Karpas-422 (cell line): ENCODE data around the gene ITPR1. TPM values are rescaled to one million over a fixed set of nuclear protein-coding genes. Genes with fewer than 3 reads are reported as not detected.

Experiments
- DNase-seq: peaks from one replicate; pipeline ENCODE4 v3.0.0-alpha.2; 2015
- H2AFZ ChIP-seq: fragments of 200-600 bp; sonication (generic); 2 replicates; pipeline ENCODE4 v1.6.1; 2014; ENCODE audit warnings: antibody characterized with exemption, low read length, mixed read lengths
- H3K27ac ChIP-seq: fragments of 200-600 bp; sonication (generic); 2 replicates; pipeline ENCODE4 v1.5.1; 2014; ENCODE audit warnings: mild to moderate bottlenecking, low read length, moderate library complexity
- H3K27me3 ChIP-seq: fragments of 200-600 bp; sonication (generic); 2 replicates; pipeline ENCODE4 v1.6.1; 2014; ENCODE audit warnings: low read length, mixed read lengths
- H3K36me3 ChIP-seq: fragments of 200-600 bp; sonication (generic); 2 replicates; pipeline ENCODE4 v1.6.1; 2014; ENCODE audit warnings: low read length, mixed read lengths; ENCODE audit not compliant: insufficient read depth
- H3K4me1 ChIP-seq: fragments of 200-600 bp; sonication (generic); 2 replicates; pipeline ENCODE4 v1.6.1; 2014; ENCODE audit warnings: mild to moderate bottlenecking, low read length, mixed read lengths
- H3K4me2 ChIP-seq: fragments of 200-600 bp; sonication (generic); 2 replicates; pipeline ENCODE4 v1.6.1; 2014; ENCODE audit warnings: low read length, low read depth, mild to moderate bottlenecking; ENCODE audit not compliant: poor library complexity, severe bottlenecking
- H3K4me3 ChIP-seq: fragments of 200-600 bp; sonication (generic); 2 replicates; pipeline ENCODE4 v1.5.1; 2014; ENCODE audit warnings: mild to moderate bottlenecking, antibody characterized with exemption, low read length, mixed read lengths
- H3K79me2 ChIP-seq: fragments of 200-600 bp; sonication (generic); 2 replicates; pipeline ENCODE4 v1.6.1; 2014; ENCODE audit warnings: mild to moderate bottlenecking, low read length, mixed read lengths
- H3K9ac ChIP-seq: fragments of 200-600 bp; sonication (generic); 2 replicates; pipeline ENCODE4 v1.6.0; 2014; ENCODE audit warnings: low read length
- H3K9me2 ChIP-seq: fragments of 200-600 bp; sonication (generic), shearing (Covaris generic); replicated peaks from 2 replicates; pipeline ENCODE4 v1.6.0; 2014; ENCODE audit warnings: mild to moderate bottlenecking, low read length, moderate library complexity; ENCODE audit not compliant: insufficient read depth
- H3K9me3 ChIP-seq: fragments of 300-700, 200-600 bp; sonication (generic); 2 replicates; pipeline ENCODE4 v1.6.1; 2014; ENCODE audit warnings: low read length, mixed read lengths
- H4K20me1 ChIP-seq: fragments of 200-600 bp; sonication (generic); 2 replicates; pipeline ENCODE4 v1.6.1; 2014; ENCODE audit warnings: mild to moderate bottlenecking, antibody characterized with exemption, low read length, low read depth; ENCODE audit not compliant: insufficient read depth
- total RNA-seq: library from RNA; depleted of rRNA; stranded (reverse); fragments of >200 nt; shearing (Covaris generic); gene quantifications from 2 replicates; pipeline ENCODE4 v1.2.3, GENCODE V29; 2014; ENCODE audit warnings: low replicate concordance

Gene ITPR1
- total RNA-seq, 1 experiment from 2014 or later, result 18.2 TPM

DNA sequence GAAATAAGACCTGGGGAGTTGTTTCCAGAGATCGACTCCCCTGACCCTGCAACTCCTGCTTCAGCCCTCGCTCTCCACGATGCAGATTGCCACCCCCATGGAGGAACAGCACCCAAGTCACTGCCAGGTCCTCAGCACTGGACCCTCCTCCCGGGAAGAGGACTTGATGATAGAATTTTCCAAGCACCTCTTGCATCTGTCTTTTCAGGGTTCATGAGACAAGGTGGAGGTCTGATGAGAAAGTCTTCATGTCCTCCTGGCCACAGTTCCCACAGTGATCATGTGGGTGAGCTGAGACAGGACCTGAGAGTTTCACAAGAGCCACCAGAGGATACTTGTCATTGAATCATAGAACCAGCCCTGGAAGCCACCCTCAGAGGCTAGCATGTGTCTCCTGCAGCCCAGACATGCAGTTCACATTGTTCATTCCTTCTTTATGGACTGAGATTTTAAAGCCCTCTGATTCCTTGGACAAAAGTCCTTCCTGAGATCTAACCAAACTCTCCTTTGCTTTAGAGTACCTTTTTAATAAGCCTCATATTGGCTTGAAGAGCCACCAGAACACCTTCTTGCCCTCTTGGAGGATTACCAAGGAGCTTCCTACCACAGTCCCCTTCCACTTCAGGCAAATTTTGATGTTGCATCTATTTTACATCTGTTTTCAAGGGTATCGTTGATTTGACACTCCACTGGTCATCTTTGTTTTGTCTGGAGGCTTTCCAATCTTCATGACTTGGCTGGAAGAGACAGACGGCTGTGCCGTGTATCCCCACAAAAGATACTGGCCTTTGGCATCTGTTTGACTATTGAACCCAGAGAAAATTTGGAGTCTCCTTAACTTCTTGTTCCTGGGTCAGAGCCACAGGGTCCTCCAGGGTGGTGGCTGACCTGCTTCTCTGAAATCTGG is 261.3 kb downstream of the ITPR1 start:
- no peaks in the 10 kb centered on the region for H3K9me2 ChIP-seq
- no peak overlapping the region for H2AFZ ChIP-seq
- no peak overlapping the region for H3K27ac ChIP-seq
- no peaks in the 10 kb centered on the region for H4K20me1 ChIP-seq
- no peaks in the 10 kb centered on the region for H3K79me2 ChIP-seq
- H3K9ac ChIP-seq, result no peak overlapping the region
- no peaks in the 10 kb centered on the region for H3K9me3 ChIP-seq
- H3K4me3 ChIP-seq, result no peak overlapping the region
- no peak overlapping the region for H3K4me2 ChIP-seq
- no peaks in the 10 kb centered on the region for H3K27me3 ChIP-seq
- H3K4me1 ChIP-seq, result no peaks in the 10 kb centered on the region
- DNase-seq, result no peak
- H3K36me3 ChIP-seq, result no peaks in the 10 kb centered on the region

DNA sequence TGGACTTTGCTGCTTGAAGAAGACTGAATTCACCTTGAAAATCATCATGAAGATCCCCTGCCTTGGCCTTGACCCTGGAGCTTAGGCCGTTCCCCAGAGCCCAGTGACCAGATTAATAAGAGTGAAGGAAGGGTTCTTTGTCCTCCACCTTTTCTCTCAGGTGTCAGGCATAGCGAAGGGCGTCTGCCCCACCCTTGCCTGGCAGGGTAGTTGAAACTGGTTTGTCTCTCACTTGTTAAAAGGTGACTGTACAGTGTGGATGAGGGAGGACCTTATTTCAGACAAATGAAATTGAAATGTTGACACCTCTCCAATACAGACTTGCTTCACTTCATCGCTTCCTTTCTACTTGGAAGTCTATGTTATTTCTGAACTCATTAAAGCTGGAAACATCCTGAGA is 262.4 kb downstream of the ITPR1 start:
- no peaks in the 10 kb centered on the region for H3K27me3 ChIP-seq
- no peaks in the 10 kb centered on the region for H3K4me1 ChIP-seq

DNA sequence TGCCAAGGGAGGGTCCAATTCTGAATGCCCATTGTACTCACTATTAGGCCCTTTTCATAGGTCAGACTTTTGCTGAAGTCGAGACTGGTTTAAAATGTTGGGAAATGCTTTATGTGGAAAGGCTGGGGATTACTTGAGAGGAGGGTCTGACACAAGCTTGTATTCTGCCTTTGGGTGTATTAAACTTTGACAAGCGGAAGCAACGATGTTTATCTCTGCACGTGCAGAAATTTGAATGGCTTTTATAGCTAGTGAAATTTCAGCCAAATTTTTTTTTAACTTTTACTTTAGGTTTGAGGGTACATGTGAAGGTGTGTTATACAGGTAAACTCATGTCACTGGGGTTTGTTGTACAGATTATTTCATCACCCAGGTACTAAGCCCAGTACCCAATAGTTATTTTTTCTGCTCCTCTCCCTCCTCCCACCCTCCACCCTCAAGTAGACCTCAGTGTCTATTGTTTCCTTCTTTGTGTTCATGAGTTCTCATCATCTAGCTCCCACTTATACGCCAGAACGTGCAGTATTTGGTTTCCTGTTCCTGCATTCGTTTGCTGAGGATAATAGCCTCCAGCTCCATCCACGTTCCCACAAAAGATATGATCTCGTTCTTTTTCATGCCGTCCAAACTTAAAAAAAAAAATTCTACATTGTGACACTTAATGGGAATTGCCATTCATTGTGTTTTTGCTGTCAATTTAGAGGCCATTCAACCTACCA is 263.1 kb downstream of the ITPR1 start:
- Histone ChIP-seq H3K27me3 (no peaks in the 10 kb centered on the region), H3K4me1 (no peaks in the 10 kb centered on the region), H3K9me2 (no peaks in the 10 kb centered on the region), H3K27ac (no peak overlapping the region), H3K79me2 (no peaks in the 10 kb centered on the region), H3K4me3 (no peak overlapping the region), H4K20me1 (no peaks in the 10 kb centered on the region), H3K9ac (no peak overlapping the region), H3K4me2 (no peak overlapping the region), H2AFZ (no peak overlapping the region), H3K36me3 (no peaks in the 10 kb centered on the region), H3K9me3 (no peaks in the 10 kb centered on the region)
- no peak for DNase-seq

More for the DNA sequence above, 262.4 kb downstream of the ITPR1 start:
- H3K36me3 ChIP-seq, result no peaks in the 10 kb centered on the region
- H3K27ac ChIP-seq, result no peak overlapping the region
- no peak overlapping the region for H3K4me2 ChIP-seq
- no peaks in the 10 kb centered on the region for H3K9me2 ChIP-seq
- no peaks in the 10 kb centered on the region for H3K79me2 ChIP-seq
- no peak overlapping the region for H2AFZ ChIP-seq
- no peak overlapping the region for H3K9ac ChIP-seq
- no peak for DNase-seq
- no peaks in the 10 kb centered on the region for H3K9me3 ChIP-seq
- no peaks in the 10 kb centered on the region for H4K20me1 ChIP-seq
- H3K4me3 ChIP-seq, result no peak overlapping the region

- Histone ChIP-seq H3K36me3 (no peaks in the 10 kb centered on the region), H3K4me2 (no peak overlapping the region), H3K4me3 (no peak overlapping the region), H3K27me3 (no peaks in the 10 kb centered on the region), H3K9me3 (no peaks in the 10 kb centered on the region), H3K9ac (no peak overlapping the region), H4K20me1 (no peaks in the 10 kb centered on the region), H3K79me2 (no peaks in the 10 kb centered on the region), H3K9me2 (no peaks in the 10 kb centered on the region), H3K27ac (no peak overlapping the region), H2AFZ (no peak overlapping the region), H3K4me1 (no peaks in the 10 kb centered on the region)
- DNase-seq, result no peak
Observed at GRCh38 chr3:4756855-4757574, 263.9 kb downstream of the ITPR1 start.

DNA sequence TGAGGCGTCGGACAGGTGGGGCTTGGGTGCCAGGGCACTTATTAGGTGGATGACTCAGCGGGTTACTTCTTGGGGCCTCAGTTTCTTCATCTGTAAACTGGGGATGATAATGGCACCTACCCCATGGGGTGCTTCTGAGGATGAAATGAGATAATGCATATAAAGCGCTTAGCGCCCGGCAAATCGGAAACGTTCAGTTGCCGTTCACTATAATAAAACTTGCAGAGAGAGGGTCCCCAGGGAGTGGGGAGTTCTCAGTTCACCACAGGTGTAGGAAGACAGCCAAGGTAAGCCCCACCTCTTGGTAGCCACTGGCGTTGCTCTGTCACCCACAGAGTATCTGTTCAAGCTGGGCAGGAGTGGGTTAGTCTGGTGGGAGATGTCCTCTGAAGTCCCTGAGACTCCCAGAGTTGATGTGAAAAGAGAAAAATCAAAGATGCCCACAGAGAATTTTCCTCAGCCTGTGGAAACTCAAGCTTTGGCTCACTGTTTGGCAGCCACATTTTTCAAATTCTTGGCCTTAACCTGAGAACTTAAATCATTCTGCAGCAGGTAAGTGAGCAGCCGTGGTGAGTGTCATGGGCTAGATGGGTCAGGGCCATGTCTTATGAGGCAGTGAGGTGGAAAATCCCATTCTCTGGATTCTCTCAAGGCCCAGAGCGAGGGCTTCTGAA is 264.6 kb downstream of the ITPR1 start:
- Histone ChIP-seq H3K4me2 (no peak overlapping the region), H3K9me3 (no peaks in the 10 kb centered on the region), H3K79me2 (no peaks in the 10 kb centered on the region), H3K27ac (no peak overlapping the region), H3K4me1 (no peaks in the 10 kb centered on the region), H3K9ac (no peak overlapping the region), H2AFZ (no peak overlapping the region), H3K4me3 (no peak overlapping the region), H3K36me3 (no peaks in the 10 kb centered on the region), H3K27me3 (no peaks in the 10 kb centered on the region), H4K20me1 (no peaks in the 10 kb centered on the region), H3K9me2 (no peaks in the 10 kb centered on the region)
- DNase-seq, result no peak

DNA sequence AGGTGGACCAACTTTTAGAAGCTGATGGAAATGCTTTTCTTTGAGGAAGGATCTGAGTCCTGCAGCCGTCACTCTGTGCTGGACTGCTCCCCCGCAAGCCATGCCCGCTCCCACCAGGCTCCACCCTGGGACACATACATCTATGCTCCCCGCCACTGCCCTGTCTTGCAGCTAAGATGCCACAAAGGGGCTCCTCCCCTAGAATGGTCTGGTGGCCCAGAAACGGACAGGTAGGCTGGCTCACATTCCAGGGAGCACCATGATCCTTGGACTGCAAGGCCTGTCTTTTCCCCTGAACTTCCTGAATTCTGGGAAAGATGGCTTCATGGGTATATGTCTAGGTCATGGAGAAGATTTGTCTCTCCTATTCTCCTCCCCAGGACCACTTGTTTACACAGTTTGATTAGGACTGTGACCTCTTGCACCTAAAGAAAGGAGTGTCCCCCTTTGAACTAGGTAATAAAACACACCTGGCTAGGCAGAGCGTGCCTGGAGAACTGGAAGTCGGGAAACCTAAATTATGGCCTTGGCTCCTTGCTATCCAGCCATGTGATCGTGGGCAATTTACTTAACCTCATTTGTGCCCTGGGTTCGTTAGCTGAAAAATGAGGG is 265.2 kb downstream of the ITPR1 start:
- Histone ChIP-seq H3K4me2 (no peak overlapping the region), H3K27ac (no peak overlapping the region), H2AFZ (no peak overlapping the region), H3K79me2 (no peaks in the 10 kb centered on the region), H3K36me3 (no peaks in the 10 kb centered on the region), H3K27me3 (no peaks in the 10 kb centered on the region), H4K20me1 (no peaks in the 10 kb centered on the region), H3K9ac (no peak overlapping the region), H3K4me3 (no peak overlapping the region), H3K9me2 (no peaks in the 10 kb centered on the region), H3K4me1 (no peaks in the 10 kb centered on the region), H3K9me3 (no peaks in the 10 kb centered on the region)
- DNase-seq, result no peak

GRCh38 chr3:4758957-4759656 is 266.0 kb downstream of the ITPR1 start:
- no peak overlapping the region for H3K27ac ChIP-seq
- no peaks in the 10 kb centered on the region for H3K4me1 ChIP-seq
- no peaks in the 10 kb centered on the region for H4K20me1 ChIP-seq
- no peaks in the 10 kb centered on the region for H3K36me3 ChIP-seq
- H3K9me3 ChIP-seq, result no peaks in the 10 kb centered on the region
- H2AFZ ChIP-seq, result no peak overlapping the region
- no peaks in the 10 kb centered on the region for H3K27me3 ChIP-seq
- no peaks in the 10 kb centered on the region for H3K79me2 ChIP-seq
- no peak overlapping the region for H3K4me2 ChIP-seq
- H3K9me2 ChIP-seq, result no peaks in the 10 kb centered on the region
- no peak overlapping the region for H3K4me3 ChIP-seq
- no peak overlapping the region for H3K9ac ChIP-seq
- no peak for DNase-seq
